Activated effector memory CD4-positive, alpha-beta T cell treated with anti-CD3 and anti-CD28 coated beads, Interleukin-2, amount 50 U/mL, for 16 hours (primary cell): Measurements from ENCODE around the gene TICAM2.

Experiments
- DNase-seq: peaks from one replicate; pipeline ENCODE4 v3.0.0-alpha.2; 2020

TICAM2 gene

GRCh38 chr5:115530426-115530825 lies 71.9 kb downstream of the TICAM2 start:
- no peak for DNase-seq
